Measurements from ENCODE around the gene COL6A3.

The COL6A3 gene

DNA sequence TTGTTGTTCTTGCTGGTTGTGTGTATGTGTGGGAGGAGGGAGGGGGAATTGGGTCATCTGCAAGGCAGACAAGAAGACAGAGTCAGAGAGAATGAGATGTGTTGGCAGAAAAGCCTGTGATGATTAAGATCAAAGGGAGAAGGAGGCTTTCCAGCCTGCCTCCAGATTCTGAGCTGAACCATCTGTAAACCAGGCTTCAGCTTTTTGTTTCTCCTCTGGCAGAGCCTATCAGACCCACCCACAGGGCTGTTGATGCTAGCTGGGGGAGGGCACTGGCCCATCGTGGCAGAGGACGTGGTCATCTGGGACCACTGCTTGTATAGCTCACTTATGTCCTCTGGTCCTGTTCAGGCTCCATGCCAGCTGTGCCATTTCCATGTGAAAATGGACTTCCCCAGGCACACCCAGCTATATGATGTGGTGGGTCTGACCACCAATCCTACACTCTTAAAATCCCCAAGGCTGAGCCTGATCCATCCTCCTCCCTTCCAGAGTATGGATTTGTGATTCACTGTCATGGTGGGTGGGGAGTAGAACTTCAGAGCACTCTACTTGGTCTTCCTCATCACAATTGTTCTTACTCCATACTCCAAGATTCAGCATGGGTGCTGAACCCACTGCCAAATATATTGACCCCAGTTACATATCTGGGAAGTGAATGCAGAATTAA lies 27.8 kb upstream of the COL6A3 start:
- DNase-seq = no peak

- no peak for DNase-seq
Observed at GRCh38 chr2:237440819-237441281, 26.9 kb upstream of the COL6A3 start.

DNA sequence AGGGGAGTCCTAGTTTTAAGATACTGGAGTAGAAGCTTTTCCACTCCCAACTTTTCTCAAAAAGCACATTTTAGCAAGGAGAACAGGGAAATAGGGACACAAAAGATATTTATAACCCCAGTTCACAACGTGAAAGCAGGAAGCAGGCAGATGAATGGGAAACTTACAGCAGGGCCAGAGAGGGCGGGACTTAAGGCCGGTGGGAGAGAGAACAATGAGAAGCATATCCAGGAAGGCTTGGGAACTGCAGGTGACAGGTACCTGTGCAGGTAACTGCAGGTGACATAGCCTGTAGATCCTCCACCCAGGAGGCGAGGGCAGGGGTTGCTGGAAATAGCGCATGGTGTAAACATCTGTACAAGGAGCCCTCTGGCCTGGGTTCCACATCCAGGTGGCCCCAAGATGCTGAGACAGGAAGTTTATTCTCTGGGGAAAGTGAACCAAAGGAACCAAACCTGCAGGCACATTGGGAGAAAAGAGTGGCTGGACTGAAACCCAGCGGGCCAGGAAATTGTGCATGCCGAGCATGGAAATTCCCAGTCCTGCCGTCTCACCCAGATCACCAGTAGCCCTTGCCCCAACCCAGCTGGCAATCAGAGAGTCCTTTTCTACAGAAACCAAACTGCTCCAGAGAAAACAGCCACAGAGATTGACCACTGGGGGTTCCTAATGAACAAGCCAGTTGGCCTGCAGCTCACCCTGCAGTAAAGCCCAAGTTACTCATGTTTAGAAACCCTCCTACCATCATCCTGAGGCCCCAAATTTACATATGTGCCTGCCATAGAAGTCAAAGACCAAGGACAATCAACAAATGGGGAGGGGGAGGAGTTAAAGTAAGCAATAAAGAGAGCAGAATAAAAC lies 24.3 kb upstream of the COL6A3 start:
- DNase-seq = peak; percentile 6

DNA sequence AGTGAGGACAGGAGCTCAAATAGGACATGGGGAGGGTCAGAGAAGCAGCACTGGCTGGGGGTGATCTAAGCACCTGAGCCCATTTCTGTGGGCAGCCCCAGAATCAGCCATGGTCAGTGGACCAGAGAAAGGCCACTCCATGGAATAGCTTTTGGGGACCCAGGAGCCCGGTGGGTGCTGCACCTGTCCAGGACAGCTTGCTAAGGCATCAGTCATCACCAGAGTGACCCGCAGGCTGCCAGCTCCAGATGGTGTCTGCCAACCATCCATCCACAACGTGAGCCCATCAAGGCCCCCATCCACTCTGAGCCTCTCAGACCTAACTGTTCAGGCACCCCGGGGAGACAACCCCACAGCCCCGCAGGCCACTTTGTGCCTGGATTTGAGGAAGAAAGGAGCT lies 23.6 kb upstream of the COL6A3 start:
- DNase-seq = no peak

DNA sequence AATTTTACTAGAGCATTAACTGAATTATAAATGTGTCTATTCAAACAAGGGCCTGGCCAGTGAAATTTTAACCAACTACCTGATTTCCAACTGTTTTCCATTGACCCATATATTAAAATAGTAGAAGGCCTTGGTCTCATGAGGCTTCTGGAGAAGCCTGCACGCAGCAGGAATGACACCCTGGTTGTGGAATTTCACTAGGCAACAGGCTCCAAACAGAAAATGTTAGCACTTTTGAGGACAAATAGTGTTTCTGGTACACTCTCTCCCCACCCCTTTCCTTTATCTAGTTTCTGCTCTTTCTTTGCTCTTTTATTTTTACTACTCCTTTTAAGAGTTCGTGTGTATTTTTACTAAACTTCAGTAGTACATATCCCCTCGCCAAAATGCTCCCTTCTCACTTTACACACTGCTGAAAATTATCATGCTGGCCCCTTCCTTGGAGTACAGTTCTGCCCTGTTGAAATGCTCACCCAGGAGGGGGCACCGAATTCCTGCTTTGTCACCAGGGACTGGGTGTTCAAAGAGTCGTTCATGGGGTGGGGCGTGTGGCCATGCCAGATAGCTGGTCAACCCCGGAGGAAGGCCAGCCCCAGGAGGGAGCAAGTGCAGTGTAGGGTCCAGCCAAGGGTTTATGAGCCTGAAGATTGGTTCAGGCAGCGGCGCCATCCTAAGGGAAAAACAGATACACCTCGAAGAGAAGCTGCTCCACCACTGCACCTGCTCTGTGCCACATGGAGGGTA lies 22.1 kb upstream of the COL6A3 start:
- DNase-seq = no peak

DNA sequence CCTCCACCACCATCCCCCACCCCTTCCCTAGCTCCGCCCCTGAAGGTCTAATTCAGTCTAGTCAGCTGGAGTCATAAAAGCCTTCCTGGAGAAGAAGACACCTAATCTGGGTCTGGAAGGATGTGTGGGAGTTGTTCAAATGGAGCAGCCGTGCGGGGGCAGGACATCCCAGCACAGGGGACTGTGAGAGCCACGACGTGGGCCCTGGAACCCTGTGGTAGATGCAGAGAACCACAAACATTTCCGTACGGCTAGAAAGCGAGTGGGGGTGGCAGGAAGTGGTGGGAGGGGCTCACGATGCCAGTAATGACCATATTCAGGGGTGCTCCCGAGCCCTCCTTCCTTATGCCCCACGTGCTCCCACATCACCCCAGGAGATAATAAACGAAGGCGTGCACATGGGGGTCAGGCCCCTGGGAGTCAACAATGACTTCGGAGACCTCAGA lies 20.9 kb upstream of the COL6A3 start:
- no peak for DNase-seq

GRCh38 chr2:237433920-237434676 lies 20.1 kb upstream of the COL6A3 start:
- DNase-seq = peak; percentile 3

GRCh38 chr2:237432484-237433092 lies 18.6 kb upstream of the COL6A3 start:
- DNase-seq = no peak

GRCh38 chr2:237431837-237432236 lies 17.9 kb upstream of the COL6A3 start:
- no peak for DNase-seq

- no peak for DNase-seq
Observed at GRCh38 chr2:237431372-237431771, 17.4 kb upstream of the COL6A3 start.

DNA sequence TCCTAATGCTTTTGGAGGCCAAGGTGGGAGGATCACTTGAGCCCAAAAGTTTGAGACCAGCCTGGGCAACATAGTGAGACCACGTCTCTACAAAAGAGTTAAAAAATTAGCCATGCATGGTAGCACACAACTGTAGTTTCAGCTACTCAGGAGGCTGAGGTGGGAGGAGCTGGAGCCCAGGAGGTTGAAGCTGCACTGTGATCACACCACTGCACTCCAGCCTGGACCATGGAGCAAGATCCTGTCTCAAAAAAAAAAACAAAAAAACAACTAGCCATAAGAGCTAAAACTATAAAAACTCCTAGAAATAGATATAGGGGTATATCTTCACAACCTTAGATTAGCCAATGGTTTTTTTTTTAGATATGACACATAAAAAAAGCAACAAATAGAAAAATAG lies 16.9 kb upstream of the COL6A3 start:
- DNase-seq = no peak

GRCh38 chr2:237429753-237430152 lies 15.8 kb upstream of the COL6A3 start:
- DNase-seq = no peak

GRCh38 chr2:237427769-237428506 lies 14.0 kb upstream of the COL6A3 start:
- DNase-seq = no peak

- DNase-seq = no peak
Observed at GRCh38 chr2:237426517-237426916, 12.6 kb upstream of the COL6A3 start.

DNA sequence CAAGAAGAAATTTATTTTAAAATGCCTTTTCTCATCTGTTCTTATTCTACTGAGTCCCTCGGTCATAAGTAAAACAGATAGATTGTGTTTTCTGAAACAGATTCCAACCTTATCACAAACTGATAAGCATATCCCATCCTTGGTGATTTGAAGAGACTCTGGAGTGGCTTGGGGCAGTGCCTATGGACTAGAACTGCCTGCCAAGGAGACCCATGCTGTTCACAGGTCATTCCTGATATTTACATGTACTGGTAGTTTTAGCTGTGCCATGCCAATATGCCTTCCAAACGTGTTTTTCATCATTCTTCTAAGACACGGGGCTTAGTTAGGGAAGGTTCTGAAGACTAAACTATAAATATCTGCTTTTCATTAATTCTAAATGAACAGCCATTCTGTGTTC lies 11.4 kb upstream of the COL6A3 start:
- DNase-seq = no peak

GRCh38 chr2:237424544-237424943 lies 10.6 kb upstream of the COL6A3 start:
- no peak for DNase-seq

- no peak for DNase-seq
Observed at GRCh38 chr2:237423891-237424290, 9.9 kb upstream of the COL6A3 start.

DNA sequence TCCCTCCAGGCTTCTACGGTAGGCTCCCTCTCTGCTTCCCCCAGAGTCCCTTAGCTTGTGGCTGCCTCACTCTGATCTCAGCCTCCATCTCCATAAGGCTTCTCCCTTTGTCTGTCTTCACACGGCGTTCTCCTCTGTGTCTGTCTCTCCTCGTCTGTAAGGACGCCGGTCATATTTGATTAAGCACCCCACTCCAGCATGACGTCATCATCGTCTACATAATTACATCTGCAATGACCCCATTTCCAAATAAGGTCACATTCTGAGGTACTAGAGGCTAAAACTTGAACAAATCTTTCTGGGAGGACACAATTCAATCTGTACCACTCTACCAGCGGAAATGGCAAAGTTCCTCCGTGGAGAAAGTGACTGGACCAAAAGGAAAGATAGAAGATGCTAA lies 8.3 kb upstream of the COL6A3 start:
- no peak for DNase-seq

DNA sequence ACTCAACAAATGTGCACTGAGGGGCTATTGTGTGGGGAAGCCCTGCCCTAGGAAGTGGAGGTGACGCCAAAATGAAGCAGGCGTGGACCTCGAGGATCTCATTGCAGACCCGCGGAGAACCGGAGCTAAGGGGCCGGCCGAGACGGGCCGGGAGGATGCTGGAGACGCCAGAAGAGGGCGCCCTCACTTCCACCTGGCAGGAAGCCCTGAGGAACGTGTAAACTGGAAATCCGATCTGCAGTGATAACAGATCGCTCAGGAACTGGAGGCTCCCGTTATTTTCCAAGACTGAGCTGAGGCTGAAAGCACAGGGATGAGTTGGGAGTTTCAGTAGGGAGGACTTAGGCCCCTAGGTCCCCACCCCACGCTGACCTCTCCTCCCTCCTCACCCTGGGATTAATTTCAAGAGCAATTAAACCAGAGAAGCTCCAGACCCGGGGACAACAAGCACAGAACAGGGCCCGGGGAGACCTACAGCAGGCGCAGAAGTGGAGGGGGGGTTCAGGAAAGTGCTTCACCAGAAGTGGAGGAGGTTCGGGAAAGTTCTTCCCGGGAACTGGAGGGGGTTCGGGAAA lies 7.7 kb upstream of the COL6A3 start:
- DNase-seq = peak; percentile 67

DNA sequence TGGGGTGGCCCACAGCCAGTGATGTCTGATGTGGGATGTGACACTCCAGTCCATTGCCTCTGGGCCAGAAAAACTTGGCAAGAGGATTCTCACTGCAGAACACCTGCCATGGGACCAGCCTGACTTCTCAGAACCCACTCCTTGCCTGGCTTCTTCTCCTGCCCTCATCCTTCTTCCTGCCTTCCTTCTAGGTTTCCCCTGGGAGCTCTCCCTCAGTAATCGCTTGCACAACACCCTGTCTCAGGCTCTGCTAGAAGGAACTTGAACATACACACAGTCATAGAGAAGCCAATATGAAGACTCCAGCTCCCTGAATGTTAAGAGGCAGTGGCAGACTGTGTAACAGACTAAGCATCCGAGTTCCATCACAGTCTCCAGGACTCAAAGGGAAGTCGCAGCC lies 4.3 kb upstream of the COL6A3 start:
- no peak for DNase-seq

Data from NCI-H1092 treated with DMSO at 0.1 percent for 48 hours (cell line).